Activated CD8-positive, alpha-beta T cell treated with anti-CD3 and anti-CD28 coated beads for 36 hours (primary cell): ENCODE data around the gene DLG1. TPM values are rescaled to one million over a fixed set of nuclear protein-coding genes. Genes with fewer than 3 reads are reported as not detected.

Experiments
- ATAC-seq: fragments of 200-7000 bp; cut with Tn5 transposase; one replicate; pipeline ENCODE4 v1.10.0; 2021; ENCODE audit warnings: mild to moderate bottlenecking, moderate library complexity
- CTCF ChIA-PET: fragments of 350-600 bp; sonication (Branson Sonifier 250); formaldehyde crosslinking; loops from one replicate; lab custom pipeline; 2021; ENCODE audit warnings: antibody characterized with exemption; lab: Charles Lee
- POLR2A ChIA-PET: fragments of 350-600 bp; sonication (Branson Sonifier 250); formaldehyde crosslinking; loops from one replicate; lab custom pipeline; 2021; ENCODE audit warnings: antibody characterized with exemption; lab: Charles Lee
- DNase-seq: peaks from one replicate; pipeline ENCODE4 v3.0.0-alpha.2; 2020
- H3K27ac Mint-ChIP-seq: one replicate; pipeline ENCODE4 v1.8.0; 2021; ENCODE audit warnings: mild to moderate bottlenecking, mixed read lengths
- H3K27me3 Mint-ChIP-seq: one replicate; pipeline ENCODE4 v1.8.0; 2021; ENCODE audit warnings: mixed read lengths
- H3K36me3 Mint-ChIP-seq: one replicate; pipeline ENCODE4 v1.8.0; 2021; ENCODE audit warnings: low read depth, mixed read lengths
- H3K4me1 Mint-ChIP-seq: one replicate; pipeline ENCODE4 v1.8.0; 2021; ENCODE audit warnings: low read depth, mixed read lengths
- H3K4me3 Mint-ChIP-seq: one replicate; pipeline ENCODE4 v1.8.0; 2021; ENCODE audit warnings: mild to moderate bottlenecking, moderate library complexity, mixed read lengths
- H3K9me3 Mint-ChIP-seq: one replicate; pipeline ENCODE4 v1.8.0; 2021; ENCODE audit warnings: mixed read lengths
- CTCF ChIP-seq: fragments of 200-600 bp; IDR thresholded peaks from one replicate; pipeline ENCODE4 v1.8.0; 2022; ENCODE audit warnings: antibody characterized with exemption, mild to moderate bottlenecking
- intact Hi-C: fragments of 100-400 bp; cut with micrococcal nuclease; formaldehyde crosslinking; loops from one replicate; pipeline ENCODE4 v1.10.0; 2022
- total RNA-seq, 2 experiments: library from RNA; stranded (reverse); gene quantifications; one replicate each; pipeline ENCODE4 v1.2.3, GENCODE V29; 2021

Gene DLG1
- total RNA-seq, 2 experiments from 2014 or later, result 57.6 to 62.2 TPM

GRCh38 chr3:197181741-197182140, 116.7 kb downstream of the DLG1 start:
- intact Hi-C loops, result no loop called here
- DNase-seq (no peak), ATAC-seq (no peak)
- Mint-ChIP-seq H3K9me3 (no peaks in the 10 kb centered on the region), H3K36me3 (no peaks in the 10 kb centered on the region), H3K4me1 (peaks cover 2% of the 10 kb centered on the region), H3K4me3 (no peak overlapping the region), H3K27ac (no peak overlapping the region), H3K27me3 (no peaks in the 10 kb centered on the region)
- no peak for TF ChIP-seq CTCF
- ChIA-PET CTCF (interaction anchor here (2.1 kb wide), 1 partner anchor 152 kb away, joined by 6 read pairs; the partner anchor contains the start of gene MELTF), POLR2A (no interaction called here)

- H3K4me3 Mint-ChIP-seq, result no peak overlapping the region
- POLR2A ChIA-PET, result no interaction called here
- ATAC-seq (no peak), DNase-seq (no peak)
- TF ChIP-seq CTCF, result no peak
- no peaks in the 10 kb centered on the region for H3K9me3 Mint-ChIP-seq
- intact Hi-C loops, result no loop called here
- H3K4me1 Mint-ChIP-seq, result peaks cover 11% of the 10 kb centered on the region
- H3K36me3 Mint-ChIP-seq, result no peaks in the 10 kb centered on the region
- no peak overlapping the region for H3K27ac Mint-ChIP-seq
- H3K27me3 Mint-ChIP-seq, result no peaks in the 10 kb centered on the region
- CTCF ChIA-PET, result interaction anchor here (0.9 kb wide), 1 partner anchor 9 kb away, joined by 3 read pairs; no protein-coding TSS in a partner anchor
Observed at GRCh38 chr3:197178998-197179397, 119.4 kb downstream of the DLG1 start.

DNA sequence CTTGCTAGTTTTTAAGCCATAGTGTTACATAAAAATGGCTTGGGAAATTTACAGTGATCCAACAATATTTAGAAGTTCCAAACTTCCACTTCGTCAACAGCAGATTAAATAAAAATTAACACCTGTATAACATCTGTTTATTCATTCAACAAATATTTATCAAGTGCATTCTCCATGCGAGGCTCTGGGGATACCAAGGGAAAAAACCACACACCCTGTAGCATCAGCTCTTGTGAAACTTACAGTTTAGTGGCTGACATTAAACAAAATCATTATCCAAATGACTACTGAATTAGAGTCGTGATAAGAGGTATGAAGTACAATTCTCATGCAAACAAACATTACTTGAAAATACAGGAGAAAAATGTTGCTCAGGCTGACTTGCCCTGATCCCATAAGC, 122.9 kb downstream of the DLG1 start:
- Mint-ChIP-seq H3K4me3 (no peak overlapping the region), H3K36me3 (peaks cover under 1% of the 10 kb centered on the region), H3K9me3 (no peaks in the 10 kb centered on the region), H3K27ac (no peak overlapping the region), H3K4me1 (peaks cover 16% of the 10 kb centered on the region), H3K27me3 (no peaks in the 10 kb centered on the region)
- no peak for DNase-seq
- intact Hi-C loops, result no loop called here
- ChIA-PET CTCF (no interaction called here), POLR2A (no interaction called here)
- TF ChIP-seq CTCF, result no peak
- ATAC-seq, result no peak

DNA sequence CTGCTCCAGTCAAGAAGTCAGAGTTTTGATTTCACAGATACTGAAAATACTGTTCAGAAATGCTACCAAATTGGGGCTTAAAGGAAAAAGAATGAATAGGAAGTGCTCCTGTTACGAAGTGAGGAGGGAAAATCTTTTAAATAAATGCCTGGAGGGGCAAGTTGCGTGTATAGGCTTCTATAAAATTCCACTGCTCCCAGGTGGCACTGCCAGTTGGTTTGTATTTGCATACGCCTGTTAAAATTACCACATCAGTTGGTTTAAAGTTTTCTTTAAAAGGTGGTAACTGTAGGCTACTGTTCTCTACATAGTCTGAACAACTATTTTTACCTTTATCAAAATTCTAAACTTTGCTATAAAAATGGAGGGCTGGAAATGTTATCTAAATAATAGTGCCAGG, 123.5 kb downstream of the DLG1 start:
- peaks cover 4% of the 10 kb centered on the region for H3K36me3 Mint-ChIP-seq
- H3K9me3 Mint-ChIP-seq, result no peaks in the 10 kb centered on the region
- no peak overlapping the region for H3K4me3 Mint-ChIP-seq
- no peak for TF ChIP-seq CTCF
- intact Hi-C loops, result no loop called here
- no peak for ATAC-seq
- no peak for DNase-seq
- H3K4me1 Mint-ChIP-seq, result peaks cover 16% of the 10 kb centered on the region
- ChIA-PET CTCF (no interaction called here), POLR2A (interaction anchor here (0.9 kb wide), 1 partner anchor 19 kb away, joined by 3 read pairs; no protein-coding TSS in a partner anchor)
- H3K27ac Mint-ChIP-seq, result no peak overlapping the region
- no peaks in the 10 kb centered on the region for H3K27me3 Mint-ChIP-seq

GRCh38 chr3:197173620-197174019, 124.8 kb downstream of the DLG1 start:
- intact Hi-C loops, result no loop called here
- Mint-ChIP-seq H3K27me3 (no peaks in the 10 kb centered on the region), H3K4me1 (peaks cover 21% of the 10 kb centered on the region), H3K27ac (no peak overlapping the region), H3K4me3 (no peak overlapping the region), H3K36me3 (peaks cover 4% of the 10 kb centered on the region), H3K9me3 (no peaks in the 10 kb centered on the region)
- no peak for DNase-seq
- no peak for TF ChIP-seq CTCF
- ChIA-PET CTCF (interaction anchor here (1.3 to 1.5 kb wide), 2 partner anchors 13 to 15 kb away, joined by 3 to 4 read pairs; no protein-coding TSS in a partner anchor), POLR2A (interaction anchor here (1.0 kb wide), 1 partner anchor 13 kb away, joined by 3 read pairs; no protein-coding TSS in a partner anchor)
- ATAC-seq, result no peak
